Activated naive CD4-positive, alpha-beta T cell treated with anti-CD3 and anti-CD28 coated beads for 36 hours (primary cell): ENCODE results near the gene HAO2. TPM values are rescaled to one million over a fixed set of nuclear protein-coding genes. Genes with fewer than 3 reads are reported as not detected.

ENCODE experiments used
- CTCF ChIA-PET: fragments of 350-600 bp; sonication (Branson Sonifier 250); formaldehyde crosslinking; loops from one replicate; lab custom pipeline; 2021; ENCODE audit warnings: antibody characterized with exemption; lab: Charles Lee
- DNase-seq: peaks from one replicate; pipeline ENCODE4 v3.0.0-alpha.2; 2020
- H3K27ac Mint-ChIP-seq: one replicate; pipeline ENCODE4 v1.8.0; 2021; ENCODE audit warnings: mild to moderate bottlenecking, mixed read lengths
- H3K27me3 Mint-ChIP-seq: one replicate; pipeline ENCODE4 v1.8.0; 2021; ENCODE audit warnings: low read depth, mixed read lengths
- H3K36me3 Mint-ChIP-seq: one replicate; pipeline ENCODE4 v1.8.0; 2021; ENCODE audit warnings: low read depth, mixed read lengths
- H3K4me1 Mint-ChIP-seq: one replicate; pipeline ENCODE4 v1.8.0; 2021; ENCODE audit warnings: low read depth, mixed read lengths
- H3K4me3 Mint-ChIP-seq: one replicate; pipeline ENCODE4 v1.8.0; 2021; ENCODE audit warnings: mild to moderate bottlenecking, moderate library complexity, mixed read lengths
- H3K9me3 Mint-ChIP-seq: one replicate; pipeline ENCODE4 v1.8.0; 2021; ENCODE audit warnings: mixed read lengths
- intact Hi-C: fragments of 100-400 bp; cut with micrococcal nuclease; formaldehyde crosslinking; loops from one replicate; pipeline ENCODE4 v1.15.1; 2023
- total RNA-seq, 2 experiments: library from RNA; stranded (reverse); gene quantifications; one replicate each; pipeline ENCODE4 v1.2.3, GENCODE V29; 2021

Gene HAO2
- total RNA-seq, 2 experiments from 2014 or later: not detected

DNA sequence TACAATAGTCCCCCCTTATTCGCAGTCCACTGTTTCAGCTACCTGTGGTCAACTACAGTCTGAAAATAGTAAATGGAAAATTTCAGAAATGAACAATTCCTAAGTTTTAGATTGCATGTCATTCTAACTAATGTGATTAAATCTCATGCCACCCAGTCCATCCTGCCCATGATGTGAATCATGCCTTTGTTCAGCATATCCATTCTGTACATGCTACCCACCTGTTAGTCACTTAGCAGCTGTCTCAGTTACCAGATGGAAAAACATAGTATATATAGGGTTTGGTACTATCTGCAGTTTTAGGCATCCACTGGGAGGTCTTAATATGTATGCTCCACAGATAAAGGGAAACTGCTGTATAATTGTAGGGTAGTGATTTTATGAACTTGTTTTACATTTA, 16.6 kb upstream of the HAO2 start:
- no peaks in the 10 kb centered on the region for H3K36me3 Mint-ChIP-seq
- no peak overlapping the region for H3K27ac Mint-ChIP-seq
- H3K9me3 Mint-ChIP-seq: no peaks in the 10 kb centered on the region
- DNase-seq: no peak
- peaks cover 3% of the 10 kb centered on the region for H3K4me1 Mint-ChIP-seq
- intact Hi-C loops: no loop called here
- CTCF ChIA-PET: no interaction called here
- no peak overlapping the region for H3K4me3 Mint-ChIP-seq
- H3K27me3 Mint-ChIP-seq: peaks cover 21% of the 10 kb centered on the region

DNA sequence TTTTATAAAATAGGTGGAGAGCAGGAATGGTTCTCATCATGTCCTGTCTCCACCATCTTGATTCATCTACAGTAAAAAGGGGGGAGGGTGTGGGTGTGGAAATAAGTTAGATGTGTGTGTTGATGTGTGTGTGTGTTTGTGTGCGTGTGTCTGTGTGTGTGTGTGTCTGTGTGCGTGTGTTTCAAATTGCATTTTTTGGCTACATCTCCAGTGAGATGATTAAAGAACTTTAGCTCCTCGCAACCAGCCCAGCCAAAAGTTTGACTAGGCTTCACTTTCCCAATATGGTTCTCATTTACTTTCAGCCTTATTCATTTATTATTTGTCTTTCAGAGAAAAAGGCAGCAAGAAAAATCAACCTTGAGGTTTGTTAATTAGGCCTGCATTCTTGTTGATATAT, 14.7 kb upstream of the HAO2 start:
- Mint-ChIP-seq H3K4me3 (no peak overlapping the region), H3K4me1 (no peaks in the 10 kb centered on the region), H3K27me3 (peaks cover 21% of the 10 kb centered on the region), H3K36me3 (no peaks in the 10 kb centered on the region), H3K9me3 (no peaks in the 10 kb centered on the region), H3K27ac (no peak overlapping the region)
- CTCF ChIA-PET: no interaction called here
- no peak for DNase-seq
- intact Hi-C loops: no loop called here

DNA sequence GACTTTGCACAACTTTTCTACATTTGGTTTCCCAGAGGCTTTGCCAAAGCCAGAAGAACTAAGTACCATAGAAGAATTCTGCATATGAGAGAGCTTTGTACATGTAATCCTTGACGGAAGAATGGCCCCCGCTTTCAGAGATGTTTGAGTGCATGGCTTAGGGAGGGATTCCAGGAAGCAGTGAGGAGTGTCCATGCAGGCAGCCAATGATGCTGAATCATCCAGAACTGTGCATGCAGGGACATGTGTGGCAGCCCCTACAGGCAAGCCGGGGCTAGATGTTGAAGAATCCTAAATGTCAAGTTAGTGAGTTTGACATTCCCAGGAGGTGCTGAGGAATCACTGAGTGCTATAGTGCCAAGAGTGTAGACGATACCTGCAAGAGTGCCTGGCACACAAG, 9.9 kb upstream of the HAO2 start:
- no peak for DNase-seq
- peaks cover 18% of the 10 kb centered on the region for H3K27me3 Mint-ChIP-seq
- H3K9me3 Mint-ChIP-seq: no peaks in the 10 kb centered on the region
- H3K4me1 Mint-ChIP-seq: no peaks in the 10 kb centered on the region
- H3K36me3 Mint-ChIP-seq: no peaks in the 10 kb centered on the region
- H3K27ac Mint-ChIP-seq: no peak overlapping the region
- no peak overlapping the region for H3K4me3 Mint-ChIP-seq
- intact Hi-C loops: no loop called here
- CTCF ChIA-PET: interaction anchor here (1.1 kb wide), 1 partner anchor 12 kb away, joined by 4 read pairs; no protein-coding TSS in a partner anchor

DNA sequence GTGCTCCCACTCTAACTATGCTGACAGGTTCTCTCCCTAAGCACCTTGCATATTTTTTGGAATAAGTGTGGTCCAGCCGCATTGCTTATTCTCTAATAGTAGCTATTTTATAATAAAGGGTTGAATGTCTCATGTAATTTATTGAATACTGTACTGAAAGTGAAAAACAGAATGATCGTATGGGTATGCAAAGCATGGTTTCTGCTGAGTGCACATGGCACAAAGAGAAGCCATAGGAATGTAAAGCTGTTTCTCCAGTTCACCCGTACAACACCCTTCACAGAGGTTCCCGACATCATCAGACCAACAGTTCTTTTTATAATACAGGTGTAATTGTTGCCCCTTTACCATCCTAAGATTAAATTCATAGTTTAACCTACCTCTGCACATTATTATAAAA, 8.9 kb upstream of the HAO2 start:
- DNase-seq: no peak
- Mint-ChIP-seq H3K27me3 (peaks cover 20% of the 10 kb centered on the region), H3K36me3 (no peaks in the 10 kb centered on the region), H3K9me3 (no peaks in the 10 kb centered on the region), H3K4me1 (no peaks in the 10 kb centered on the region), H3K4me3 (no peak overlapping the region), H3K27ac (no peak overlapping the region)
- intact Hi-C loops: loop anchor here (10.0 kb wide), 1 partner anchor 355 kb away; no protein-coding TSS in a partner anchor
- CTCF ChIA-PET: no interaction called here

DNA sequence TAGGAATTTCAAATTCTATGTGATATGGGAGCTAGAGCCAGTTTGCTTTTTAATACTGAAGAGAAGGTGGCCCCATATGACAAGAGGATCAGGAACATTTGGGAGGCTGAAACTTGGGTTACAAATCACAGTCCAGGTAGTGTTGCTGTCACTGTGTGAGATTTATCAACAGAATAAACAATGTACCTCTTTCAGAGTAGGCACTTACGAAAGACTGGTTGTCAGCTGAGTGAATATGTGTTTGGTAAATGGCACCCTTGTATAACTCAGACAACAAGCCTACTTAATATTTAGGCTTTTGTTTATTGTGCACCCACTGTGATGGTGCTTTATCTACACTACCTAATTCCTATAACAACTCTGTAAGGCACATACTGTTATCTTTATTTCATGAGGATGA, 7.4 kb upstream of the HAO2 start:
- no peaks in the 10 kb centered on the region for H3K4me1 Mint-ChIP-seq
- no peak overlapping the region for H3K27ac Mint-ChIP-seq
- peaks cover 14% of the 10 kb centered on the region for H3K27me3 Mint-ChIP-seq
- CTCF ChIA-PET: no interaction called here
- no peaks in the 10 kb centered on the region for H3K9me3 Mint-ChIP-seq
- DNase-seq: no peak
- intact Hi-C loops: loop anchor here (10.0 kb wide), 1 partner anchor 356 kb away; no protein-coding TSS in a partner anchor
- no peaks in the 10 kb centered on the region for H3K36me3 Mint-ChIP-seq
- no peak overlapping the region for H3K4me3 Mint-ChIP-seq

DNA sequence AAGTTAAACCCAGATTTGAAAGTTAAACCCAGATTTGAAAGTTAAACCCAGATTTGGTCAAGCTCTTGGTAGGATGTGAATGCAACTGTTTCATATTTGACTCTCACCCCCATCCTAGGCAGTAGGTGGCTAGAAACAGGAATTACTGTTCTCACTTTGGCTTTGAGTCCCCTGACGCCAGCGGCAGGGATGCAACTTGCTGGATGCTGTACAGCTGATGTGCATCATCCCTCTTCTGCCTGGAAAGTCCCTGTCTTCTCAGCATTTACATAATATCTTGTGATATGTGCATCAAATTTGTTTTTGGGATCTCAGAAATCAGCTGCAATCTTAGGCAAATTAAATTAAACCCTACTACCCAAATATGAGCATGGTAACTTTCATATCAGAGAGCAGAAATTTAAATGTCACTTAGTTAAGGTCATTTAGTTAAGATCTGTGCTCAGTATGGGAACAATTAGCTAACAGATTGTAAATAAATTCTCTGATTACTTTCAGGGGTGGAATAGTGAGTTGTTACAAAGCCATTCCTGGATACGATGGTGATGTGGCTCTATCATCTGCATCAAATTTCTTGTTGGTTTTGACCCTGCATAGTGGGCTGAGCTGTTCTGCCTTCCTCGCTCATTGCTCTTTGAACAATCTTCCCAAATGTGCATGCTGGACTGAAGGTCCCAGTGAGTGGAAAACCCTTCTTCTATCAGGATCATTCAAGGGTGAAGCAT, 6.8 kb upstream of the HAO2 start:
- peaks cover 11% of the 10 kb centered on the region for H3K27me3 Mint-ChIP-seq
- no peak overlapping the region for H3K4me3 Mint-ChIP-seq
- H3K36me3 Mint-ChIP-seq: no peaks in the 10 kb centered on the region

DNA sequence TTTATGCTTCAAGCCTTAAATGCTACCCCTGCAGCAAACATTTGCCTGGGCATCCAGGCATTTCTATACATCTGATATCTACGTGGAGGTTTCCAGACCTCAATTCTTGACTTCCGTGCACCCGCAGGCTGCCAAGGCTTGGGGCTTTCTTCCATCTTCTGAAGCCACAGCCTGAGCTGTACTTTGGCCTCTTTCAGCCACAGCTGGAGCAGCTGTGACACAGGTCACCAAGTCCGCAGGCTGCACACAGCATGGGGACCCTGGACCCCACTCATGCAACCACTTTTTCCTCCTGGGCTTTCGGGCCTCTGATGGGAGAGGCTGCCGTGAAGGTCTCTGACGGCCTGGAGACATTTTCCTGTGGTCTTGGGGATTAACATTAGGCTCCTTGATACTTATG, 5.4 kb upstream of the HAO2 start:
- CTCF ChIA-PET: no interaction called here
- no peaks in the 10 kb centered on the region for H3K9me3 Mint-ChIP-seq
- intact Hi-C loops: loop anchor here (10.0 kb wide), 1 partner anchor 358 kb away; no protein-coding TSS in a partner anchor

More for the DNA sequence above, 6.8 kb upstream of the HAO2 start:
- Mint-ChIP-seq H3K27ac (no peak overlapping the region), H3K9me3 (no peaks in the 10 kb centered on the region), H3K4me1 (no peaks in the 10 kb centered on the region)
- DNase-seq: no peak
- intact Hi-C loops: loop anchor here (10.0 kb wide), 1 partner anchor 357 kb away; no protein-coding TSS in a partner anchor
- CTCF ChIA-PET: no interaction called here

DNA sequence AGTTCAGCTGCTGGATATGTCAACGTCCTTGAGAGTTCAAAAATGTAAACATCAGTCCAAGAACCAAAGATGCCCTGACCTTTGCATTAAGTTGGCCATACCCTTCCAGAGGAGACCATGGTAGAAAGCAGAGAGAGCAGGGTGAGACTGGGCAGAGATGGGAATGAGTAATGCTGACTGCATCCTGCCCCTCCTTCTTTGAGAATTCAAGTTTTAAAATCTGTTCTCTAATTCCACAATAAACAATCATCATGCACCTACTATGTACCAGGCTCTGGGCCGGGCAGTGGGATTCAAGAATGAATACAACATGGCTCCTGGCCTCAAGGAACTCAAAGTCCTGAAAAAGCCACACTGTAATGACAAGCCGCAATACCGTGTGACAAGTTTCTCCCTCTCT, 3.9 kb upstream of the HAO2 start:
- Mint-ChIP-seq H3K27ac (no peak overlapping the region), H3K36me3 (no peaks in the 10 kb centered on the region), H3K9me3 (no peaks in the 10 kb centered on the region), H3K4me3 (no peak overlapping the region), H3K4me1 (no peaks in the 10 kb centered on the region), H3K27me3 (peaks cover 20% of the 10 kb centered on the region)
- intact Hi-C loops: loop anchor here (10.0 kb wide), 1 partner anchor 360 kb away; no protein-coding TSS in a partner anchor
- CTCF ChIA-PET: interaction anchor here (1.2 kb wide), 1 partner anchor 311 kb away, joined by 3 read pairs; no protein-coding TSS in a partner anchor
- DNase-seq: no peak

More for the DNA sequence above, 5.4 kb upstream of the HAO2 start:
- Mint-ChIP-seq H3K27me3 (peaks cover 18% of the 10 kb centered on the region), H3K4me1 (no peaks in the 10 kb centered on the region), H3K36me3 (no peaks in the 10 kb centered on the region), H3K4me3 (no peak overlapping the region), H3K27ac (no peak overlapping the region)
- no peak for DNase-seq

DNA sequence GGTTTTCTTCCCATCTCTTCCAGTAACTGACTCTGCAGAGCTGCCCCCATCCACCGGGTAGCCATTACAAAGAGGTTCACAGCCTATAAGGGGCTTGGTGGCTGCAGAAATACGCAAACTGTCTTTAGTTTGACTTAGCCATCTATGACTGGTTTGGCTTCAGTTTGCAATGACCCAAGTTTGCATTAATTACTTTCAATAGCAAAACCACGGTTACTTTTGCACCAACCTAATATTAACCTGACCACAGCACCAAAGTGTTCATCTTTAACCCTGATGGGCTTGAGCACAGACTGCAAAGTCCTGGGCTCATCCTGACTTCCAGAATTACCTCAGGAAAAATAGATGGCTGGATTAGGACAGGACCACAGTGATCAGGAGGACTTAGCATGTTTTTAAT, 2.2 kb upstream of the HAO2 start:
- Mint-ChIP-seq H3K27me3 (peaks cover 24% of the 10 kb centered on the region), H3K27ac (no peak overlapping the region), H3K36me3 (no peaks in the 10 kb centered on the region), H3K9me3 (no peaks in the 10 kb centered on the region), H3K4me3 (no peak overlapping the region), H3K4me1 (no peaks in the 10 kb centered on the region)
- intact Hi-C loops: loop anchor here (10.0 kb wide), 1 partner anchor 362 kb away; no protein-coding TSS in a partner anchor
- CTCF ChIA-PET: interaction anchor here (0.6 to 1.8 kb wide), 7 partner anchors 76 to 357 kb away, joined by 3 to 10 read pairs (median 4); no protein-coding TSS in a partner anchor
- DNase-seq: no peak

DNA sequence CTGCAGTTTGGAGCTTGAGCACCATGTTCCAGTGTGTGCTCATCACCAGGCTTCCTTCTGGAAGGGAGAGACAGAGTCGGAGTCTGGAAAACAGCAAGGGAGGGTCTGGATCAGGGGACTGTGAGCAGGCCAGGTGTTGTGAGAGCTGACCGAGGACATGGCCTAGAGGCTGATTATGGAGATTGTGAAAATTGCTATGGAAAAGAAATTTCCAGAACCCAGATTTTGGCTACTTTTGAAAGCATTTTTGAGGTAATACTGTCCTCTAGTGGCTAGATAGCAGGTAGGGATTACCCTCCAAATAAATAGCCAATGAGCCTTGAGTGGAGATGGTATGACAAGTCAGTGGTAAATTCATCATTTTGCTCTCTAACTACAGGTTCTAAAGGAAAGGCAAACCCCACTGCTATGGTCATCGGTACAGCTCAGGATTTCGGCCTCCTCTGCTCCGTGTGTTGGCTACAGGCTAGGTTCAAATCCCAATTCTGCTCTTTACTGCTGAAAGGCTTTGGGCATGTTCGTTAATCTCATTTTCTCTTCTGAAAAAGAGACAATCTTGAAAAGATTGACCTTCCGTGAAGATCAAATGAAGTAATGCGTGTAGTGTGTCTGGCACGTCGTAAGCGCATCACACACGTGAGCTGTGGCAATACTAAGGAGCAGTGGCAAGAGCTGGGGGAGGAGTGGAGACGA, 1.0 kb upstream of the HAO2 start:
- Mint-ChIP-seq H3K27me3 (peaks cover 25% of the 10 kb centered on the region), H3K36me3 (no peaks in the 10 kb centered on the region), H3K9me3 (no peaks in the 10 kb centered on the region), H3K4me3 (no peak overlapping the region), H3K27ac (no peak overlapping the region), H3K4me1 (no peaks in the 10 kb centered on the region)
- CTCF ChIA-PET: interaction anchor here (0.8 to 1.8 kb wide), 5 partner anchors 77 to 358 kb away, joined by 3 to 10 read pairs (median 6); no protein-coding TSS in a partner anchor
- DNase-seq: no peak
- intact Hi-C loops: loop anchor here (1.0 to 10.0 kb wide), 3 partner anchors 81 to 1216 kb away; no protein-coding TSS in a partner anchor

DNA sequence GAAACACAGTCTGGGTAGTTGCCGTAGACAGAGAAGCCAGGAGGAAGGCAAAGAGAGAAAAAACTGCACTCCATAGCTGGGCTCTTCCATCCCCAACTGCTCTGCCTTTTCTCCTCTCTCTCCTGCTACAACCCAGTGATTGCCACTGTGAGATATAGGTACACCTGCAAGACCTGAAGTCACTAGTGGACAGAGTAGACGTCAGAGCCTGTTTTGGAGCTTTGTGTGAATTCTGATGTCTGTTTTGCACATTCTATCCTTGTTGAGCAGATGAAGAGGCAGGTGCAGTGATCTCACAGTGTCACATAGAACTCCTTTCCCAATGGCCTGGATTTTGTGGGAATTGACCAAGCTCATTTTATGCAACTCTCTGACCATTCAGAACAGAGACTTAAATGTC, 2.2 kb downstream of the HAO2 start:
- no peaks in the 10 kb centered on the region for H3K36me3 Mint-ChIP-seq
- intact Hi-C loops: loop anchor here (5.0 kb wide), 2 partner anchors 228 to 237 kb away; partner anchors contain the start of gene WARS2
- peaks cover 20% of the 10 kb centered on the region for H3K27me3 Mint-ChIP-seq
- CTCF ChIA-PET: no interaction called here
- no peak for DNase-seq
- peaks cover 14% of the 10 kb centered on the region for H3K4me1 Mint-ChIP-seq
- H3K27ac Mint-ChIP-seq: no peak overlapping the region
- no peaks in the 10 kb centered on the region for H3K9me3 Mint-ChIP-seq
- H3K4me3 Mint-ChIP-seq: no peak overlapping the region

DNA sequence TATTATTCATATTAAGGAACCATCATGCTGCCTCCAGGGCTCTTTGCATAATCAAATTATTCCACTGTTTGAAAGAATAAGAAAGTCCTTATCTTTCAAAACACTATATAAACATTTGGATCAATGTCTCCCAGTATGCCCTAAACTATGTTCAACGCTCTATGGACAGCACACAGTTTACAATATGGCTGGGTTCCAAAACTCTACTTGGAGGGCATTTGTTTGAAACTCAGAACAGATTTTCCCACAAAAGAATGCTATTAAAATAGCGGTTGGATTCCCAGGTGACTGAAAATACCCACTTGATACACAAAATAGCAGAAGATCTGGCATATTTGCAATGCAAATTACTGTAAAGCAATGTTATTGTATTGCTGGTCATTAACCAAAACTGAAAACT, 3.2 kb downstream of the HAO2 start:
- Mint-ChIP-seq H3K4me1 (peaks cover 14% of the 10 kb centered on the region), H3K27me3 (peaks cover 20% of the 10 kb centered on the region), H3K4me3 (no peak overlapping the region), H3K27ac (no peak overlapping the region), H3K36me3 (peaks cover 1% of the 10 kb centered on the region), H3K9me3 (no peaks in the 10 kb centered on the region)
- DNase-seq: no peak
- intact Hi-C loops: loop anchor here (5.0 kb wide), 2 partner anchors 230 to 235 kb away; partner anchors contain the start of gene WARS2
- CTCF ChIA-PET: no interaction called here
